Keratinocyte (primary cell): ENCODE measurements around the gene NIT1.

Source experiments
- CTCF ChIP-seq, 3 experiments: IDR thresholded peaks in 1 of 3; conservative IDR thresholded peaks in 1 of 3; optimal IDR thresholded peaks in 1 of 3; 2 replicates in 2 of 3; 3 replicates in 1 of 3; pipeline versions ENCODE3 to v1.5.1; 2011; ENCODE audit warnings: low read length in 3 of 3, mild to moderate bottlenecking in 3 of 3, moderate library complexity in 2 of 3, control low read depth in 1 of 3, inconsistent platforms in 1 of 3; ENCODE audit not compliant: insufficient read depth in 2 of 3; ENCODE audit errors: extremely low read depth in 1 of 3
- EZH2 ChIP-seq: IDR thresholded peaks from one replicate; pipeline ENCODE4 v1.6.1; 2012; ENCODE audit warnings: inconsistent platforms, mild to moderate bottlenecking, low read length, moderate library complexity

GRCh38 chr1:161166669-161167548 lies 49.0 kb downstream of the NIT1 start:
- TF ChIP-seq CTCF (optimal IDR thresholded peaks at IDR 0.05 in 1 of 3, IDR thresholded peaks at IDR 0.05 in 1 of 3, conservative IDR thresholded peaks at IDR 0.05 in 1 of 3; ENCODE audit: extremely low read depth in 1 of 3, insufficient read depth in 2 of 3, low read length in 3 of 3), result no peak
- TF ChIP-seq EZH2, result no peak
